A549 (cell line): ENCODE data around the gene MYL12A. TPM values are rescaled to one million over a fixed set of nuclear protein-coding genes. Genes with fewer than 3 reads are reported as not detected.

Experiments
- ATAC-seq, 2 experiments: fragments of 200-7000 bp in 1 of 2; fragments of >200 bp in 1 of 2; cut with Nextera tagmentation in 1 of 2; cut with Tn5 transposase in 1 of 2; 3 replicates each; pipeline versions ENCODE4 v1.8.0 to v1.9.1; 2018 to 2020; ENCODE audit warnings: mild to moderate bottlenecking in 1 of 2, moderate library complexity in 1 of 2
- CTCF ChIA-PET: fragments of 300-600 bp; sonication (Branson Sonifier 250); formaldehyde crosslinking; extraction: SDS; loops from one replicate; lab custom pipeline; 2021; ENCODE audit warnings: antibody characterized with exemption, inconsistent platforms; lab: Yijun Ruan, JAX
- POLR2A ChIA-PET: fragments of 350-600 bp; formaldehyde crosslinking; extraction: SDS; loops from one replicate; lab custom pipeline; 2021; ENCODE audit warnings: antibody characterized with exemption, inconsistent platforms; lab: Yijun Ruan, JAX
- DNase-seq, 2 experiments: peaks; one replicate each; pipeline versions ENCODE4 v3.0.0 to v3.0.0-alpha.2; 2011 to 2016; ENCODE audit warnings: low read depth in 1 of 2, low spot score in 1 of 2
- FAIRE-seq: peaks from 2 replicates; lab custom pipeline; 2011; peaks lifted over from hg19 to GRCh38; lab: Jason Lieb, UNC
- H3K27ac ChIP-seq, 2 experiments: fragments of >200 bp; sonication (Bioruptor Twin); formaldehyde crosslinking; 3 replicates each; pipeline ENCODE4 v1.5.1; 2016 to 2017
- H3K4me1 ChIP-seq: fragments of >200 bp; sonication (Bioruptor Twin); formaldehyde crosslinking; 3 replicates; pipeline ENCODE4 v1.6.1; 2016
- H3K4me2 ChIP-seq: fragments of >200 bp; sonication (Bioruptor Twin); formaldehyde crosslinking; 3 replicates; pipeline ENCODE4 v1.6.1; 2016
- H3K4me3 ChIP-seq: fragments of >200 bp; sonication (Bioruptor Twin); formaldehyde crosslinking; 3 replicates; pipeline ENCODE4 v1.5.1; 2016
- H3K9me3 ChIP-seq: fragments of >200 bp; sonication (Bioruptor Twin); formaldehyde crosslinking; 3 replicates; pipeline ENCODE4 v1.6.1; 2016
- FOSB ChIP-seq: fragments of 250-450 bp; sonication (Bioruptor Pico); IDR thresholded peaks from 2 replicates; pipeline ENCODE4 v1.5.0; 2020; ENCODE audit warnings: mild to moderate bottlenecking, moderate library complexity
- HOXB13 ChIP-seq: fragments of 250-450 bp; sonication (Bioruptor Pico); IDR thresholded peaks from 2 replicates; pipeline ENCODE4 v1.5.0; 2020; ENCODE audit warnings: low read depth, mild to moderate bottlenecking, moderate library complexity
- HOXB5 ChIP-seq: fragments of 250-450 bp; sonication (Bioruptor Pico); IDR thresholded peaks from 2 replicates; pipeline ENCODE4 v1.5.0; 2020; ENCODE audit warnings: mild to moderate bottlenecking, moderate library complexity
- MYC ChIP-seq: IDR thresholded peaks from 2 replicates; pipeline ENCODE4 v1.6.1; 2012; ENCODE audit warnings: mild to moderate bottlenecking, inconsistent platforms, low read length, improper control_type of control experiment, borderline replicate concordance
- NPAS2 ChIP-seq: fragments of 250-450 bp; sonication (Bioruptor Pico); IDR thresholded peaks from 2 replicates; pipeline ENCODE4 v1.8.0; 2022; ENCODE audit warnings: mild to moderate bottlenecking, moderate library complexity, borderline replicate concordance
- NR3C1 ChIP-seq: fragments of >200 bp; sonication (Bioruptor Twin); formaldehyde crosslinking; IDR thresholded peaks from 3 replicates; pipeline ENCODE4 v1.6.1; 2017
- POLR2A ChIP-seq: IDR thresholded peaks from 2 replicates; pipeline ENCODE4 v1.6.1; 2012; ENCODE audit warnings: mild to moderate bottlenecking, low read length
- RAD21 ChIP-seq, 2 experiments: fragments of >200 bp in 1 of 2; sonication (Bioruptor Twin) in 1 of 2; formaldehyde crosslinking in 1 of 2; IDR thresholded peaks in 1 of 2; conservative IDR thresholded peaks in 1 of 2; 2 replicates in 1 of 2; 3 replicates in 1 of 2; pipeline ENCODE4 v1.6.1; 2012 to 2018; ENCODE audit warnings: inconsistent platforms in 1 of 2
- RFX5 ChIP-seq: fragments of 450-650 bp; IDR thresholded peaks from 2 replicates; pipeline ENCODE4 v1.7.1; 2014; ENCODE audit warnings: antibody characterized with exemption, mild to moderate bottlenecking, moderate library complexity
- USF2 ChIP-seq: fragments of 450-650 bp; IDR thresholded peaks from 2 replicates; pipeline ENCODE4 v1.6.1; 2014; ENCODE audit warnings: antibody characterized with exemption
- ZC3H11A ChIP-seq: fragments of 450-650 bp; IDR thresholded peaks from 2 replicates; pipeline ENCODE4 v1.6.1; 2014; ENCODE audit warnings: antibody characterized with exemption, mild to moderate bottlenecking
- ZNF302 ChIP-seq: fragments of 250-450 bp; sonication (Bioruptor Pico); IDR thresholded peaks from 2 replicates; pipeline ENCODE4 v1.9.0; 2021; ENCODE audit warnings: inconsistent platforms, mild to moderate bottlenecking, moderate library complexity
- WGBS: methylation state at CpG from one replicate; pipeline ENCODE4 v1.1.6; 2017; ENCODE audit errors: missing lambda C conversion rate; 5-methylcytosine and 5-hydroxymethylcytosine counted together
- polyA plus RNA-seq, 4 experiments: library from polyadenylated mRNA; depleted of rRNA in 3 of 4; stranded (reverse); fragments of >200 nt; fragmentation: RNase III in 1 of 4; extraction: RNeasy Plus Mini Kit Qiagen cat#74134 plus additional on column Dnase treatment in 1 of 4; gene quantifications; 2 replicates in 3 of 4; 3 replicates in 1 of 4; pipeline ENCODE4 v1.2.3, GENCODE V29; 2011 to 2017
- TF ChIP-seq, protein P1 (sequence below): fragments of >200 bp; sonication (Bioruptor Twin); formaldehyde crosslinking; IDR thresholded peaks from 3 replicates; pipeline ENCODE4 v1.5.1; 2016
- TF ChIP-seq, protein P2 (sequence below): fragments of 250-450 bp; sonication (Bioruptor Pico); IDR thresholded peaks from 2 replicates; pipeline ENCODE4 v1.5.0; 2021; ENCODE audit warnings: mild to moderate bottlenecking, moderate library complexity, borderline replicate concordance

Gene MYL12A
- polyA plus RNA-seq, 2 of the 4 experiments (the other 2 are of a cell fraction) = 510 to 514 TPM

DNA sequence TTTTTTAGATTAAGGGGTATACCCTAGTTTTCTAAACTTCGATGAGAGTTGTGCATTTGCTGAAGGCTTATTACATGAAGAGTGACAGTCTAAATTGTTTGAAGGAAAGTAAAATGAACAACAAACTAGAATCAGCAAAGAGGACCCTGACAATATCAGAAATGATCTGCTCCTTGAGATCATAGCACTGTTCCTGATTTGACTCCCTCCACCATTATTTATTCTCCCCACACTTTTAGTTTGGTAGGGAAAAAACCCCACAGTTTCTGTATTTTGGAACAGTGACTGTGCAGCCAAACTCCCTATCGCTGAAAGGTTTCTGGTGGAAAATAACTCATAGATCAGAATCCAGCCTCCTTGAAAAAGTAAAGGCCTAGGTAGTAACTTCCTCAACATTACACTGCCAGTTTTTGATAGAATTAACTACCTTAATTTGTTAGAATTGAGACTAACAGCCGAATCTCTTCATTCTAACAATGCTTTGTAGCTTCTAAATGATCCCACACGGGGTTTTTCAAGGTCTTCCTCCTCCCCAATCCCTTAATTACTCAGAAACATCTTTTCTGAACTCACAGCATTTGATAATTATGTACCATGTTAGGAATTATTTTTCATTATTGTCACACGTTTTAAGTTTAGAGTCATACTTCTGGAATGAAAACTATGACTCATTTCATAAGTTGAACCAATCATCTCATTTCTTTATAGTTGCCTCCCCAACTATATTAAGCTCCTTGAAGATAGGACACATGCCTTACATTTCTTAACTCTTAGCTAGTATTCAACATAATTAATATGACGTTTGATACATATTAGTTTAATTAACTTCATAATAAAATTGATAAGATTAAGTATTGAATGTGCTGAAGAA, 2.9 kb downstream of the MYL12A start (continued):
- TF ChIP-seq USF2 (no peak), ZC3H11A (no peak), RAD21 (conservative IDR thresholded peaks at IDR 0.05 in 1 of 2, IDR thresholded peaks at IDR 0.05 in 1 of 2) (no peak), FOSB (CRISPR knock-in tag) (no peak), HOXB13 (CRISPR knock-in tag) (no peak)
- TF ChIP-seq, protein P1, sequence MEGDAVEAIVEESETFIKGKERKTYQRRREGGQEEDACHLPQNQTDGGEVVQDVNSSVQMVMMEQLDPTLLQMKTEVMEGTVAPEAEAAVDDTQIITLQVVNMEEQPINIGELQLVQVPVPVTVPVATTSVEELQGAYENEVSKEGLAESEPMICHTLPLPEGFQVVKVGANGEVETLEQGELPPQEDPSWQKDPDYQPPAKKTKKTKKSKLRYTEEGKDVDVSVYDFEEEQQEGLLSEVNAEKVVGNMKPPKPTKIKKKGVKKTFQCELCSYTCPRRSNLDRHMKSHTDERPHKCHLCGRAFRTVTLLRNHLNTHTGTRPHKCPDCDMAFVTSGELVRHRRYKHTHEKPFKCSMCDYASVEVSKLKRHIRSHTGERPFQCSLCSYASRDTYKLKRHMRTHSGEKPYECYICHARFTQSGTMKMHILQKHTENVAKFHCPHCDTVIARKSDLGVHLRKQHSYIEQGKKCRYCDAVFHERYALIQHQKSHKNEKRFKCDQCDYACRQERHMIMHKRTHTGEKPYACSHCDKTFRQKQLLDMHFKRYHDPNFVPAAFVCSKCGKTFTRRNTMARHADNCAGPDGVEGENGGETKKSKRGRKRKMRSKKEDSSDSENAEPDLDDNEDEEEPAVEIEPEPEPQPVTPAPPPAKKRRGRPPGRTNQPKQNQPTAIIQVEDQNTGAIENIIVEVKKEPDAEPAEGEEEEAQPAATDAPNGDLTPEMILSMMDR = no peak
- TF ChIP-seq, all 56 proteins: peak for 4

DNA sequence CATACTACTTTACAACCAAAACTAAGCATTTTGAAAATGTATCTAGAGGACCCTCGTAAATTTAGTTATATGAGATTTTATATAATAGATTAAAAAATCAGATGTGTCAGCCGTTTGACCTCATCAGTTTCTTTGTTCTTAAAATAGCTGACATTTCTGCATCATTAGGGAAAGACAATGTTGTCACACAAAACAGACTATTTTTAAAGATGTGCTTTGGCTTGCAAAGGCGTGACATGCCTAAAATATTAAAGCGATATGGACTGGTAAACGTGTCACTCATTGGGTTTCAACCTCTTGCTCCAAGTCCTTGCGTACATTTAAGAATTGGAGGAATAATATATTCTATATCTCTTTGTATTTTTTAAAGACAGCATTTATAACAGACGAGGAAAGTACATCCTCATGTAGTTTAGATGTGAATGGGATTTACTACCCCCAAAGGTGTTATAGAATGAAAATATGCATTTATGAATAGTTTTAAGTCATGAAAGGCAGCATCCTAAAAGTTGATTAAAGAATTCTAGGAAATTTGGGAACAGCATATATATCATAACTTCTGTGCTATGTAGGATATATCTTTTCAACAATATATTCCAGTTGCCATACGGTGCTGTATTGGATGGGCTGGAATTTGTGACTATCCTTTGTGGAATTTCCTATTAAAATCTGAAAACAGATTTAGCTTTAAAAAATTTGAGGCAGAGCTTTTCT, 3.8 kb downstream of the MYL12A start:
- Histone ChIP-seq H3K9me3 (no peaks in the 10 kb centered on the region), H3K4me2 (peak overlapping the region; percentile 91), H3K4me3 (no peak overlapping the region), H3K4me1 (peaks cover 51% of the 10 kb centered on the region), H3K27ac (no peak overlapping the region; a peak in 1 of 6 replicates)
- CTCF ChIA-PET = interaction anchor here (1.0 to 1.5 kb wide), 2 partner anchors 13 to 204 kb away, joined by 3 to 4 read pairs; no protein-coding TSS in a partner anchor
- DNase-seq (no peak), FAIRE-seq (no peak), ATAC-seq (no peak)
- 73% methylated on average over 8 of the region's 8 CpGs for WGBS
- POLR2A ChIA-PET = interaction anchor here (2.0 kb wide), 1 partner anchor 10 kb away, joined by 14 read pairs; the partner anchor contains the start of gene MYL12B
- TF ChIP-seq RFX5 (no peak), HOXB5 (0 out of 2 replicates have a peak, but pooled peaks have one; percentile 18)
- TF ChIP-seq, protein P2, sequence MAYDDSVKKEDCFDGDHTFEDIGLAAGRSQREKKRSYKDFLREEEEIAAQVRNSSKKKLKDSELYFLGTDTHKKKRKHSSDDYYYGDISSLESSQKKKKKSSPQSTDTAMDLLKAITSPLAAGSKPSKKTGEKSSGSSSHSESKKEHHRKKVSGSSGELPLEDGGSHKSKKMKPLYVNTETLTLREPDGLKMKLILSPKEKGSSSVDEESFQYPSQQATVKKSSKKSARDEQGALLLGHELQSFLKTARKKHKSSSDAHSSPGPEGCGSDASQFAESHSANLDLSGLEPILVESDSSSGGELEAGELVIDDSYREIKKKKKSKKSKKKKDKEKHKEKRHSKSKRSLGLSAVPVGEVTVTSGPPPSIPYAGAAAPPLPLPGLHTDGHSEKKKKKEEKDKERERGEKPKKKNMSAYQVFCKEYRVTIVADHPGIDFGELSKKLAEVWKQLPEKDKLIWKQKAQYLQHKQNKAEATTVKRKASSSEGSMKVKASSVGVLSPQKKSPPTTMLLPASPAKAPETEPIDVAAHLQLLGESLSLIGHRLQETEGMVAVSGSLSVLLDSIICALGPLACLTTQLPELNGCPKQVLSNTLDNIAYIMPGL (CRISPR knock-in tag) = peak; percentile 57; the same call in 1 of the 2 replicates

- no peak for ATAC-seq
- DNase-seq = no peak
- CTCF ChIA-PET = interaction anchor here (1.0 to 1.5 kb wide), 2 partner anchors 12 to 203 kb away, joined by 3 to 4 read pairs; no protein-coding TSS in a partner anchor
- TF ChIP-seq NPAS2 (CRISPR knock-in tag) (no peak), MYC (no peak), ZNF302 (CRISPR knock-in tag) (no peak), POLR2A (no peak), NR3C1 (no peak)
- POLR2A ChIA-PET = interaction anchor here (2.0 kb wide), 1 partner anchor 9 kb away, joined by 14 read pairs; the partner anchor contains the start of gene MYL12B
- FAIRE-seq = no peak
- Histone ChIP-seq H3K27ac (no peak overlapping the region), H3K4me2 (peak overlapping the region; percentile 91), H3K4me1 (peaks cover 56% of the 10 kb centered on the region), H3K9me3 (no peaks in the 10 kb centered on the region), H3K4me3 (no peak overlapping the region)
- 69% methylated on average over 3 of the region's 3 CpGs for WGBS
These were observed 4.3 kb downstream of the MYL12A start for GRCh38 chr18:3251963-3252277.
